T-helper 1 cell treated with Interleukin-12 subunit alpha and Interleukin-12 subunit beta and Interleukin-4 antibody, amounts not matched to agents 30 ng/mL and 1 ng/mL, for 36 hours (primary cell): ENCODE results near the gene LCTL. TPM values are rescaled to one million over a fixed set of nuclear protein-coding genes. Genes with fewer than 3 reads are reported as not detected.

Experiments used
- intact Hi-C: fragments of 100-400 bp; cut with micrococcal nuclease; formaldehyde crosslinking; loops from one replicate; pipeline ENCODE4 v1.15.1; 2024
- total RNA-seq: library from RNA; stranded (reverse); gene quantifications from 2 replicates; pipeline ENCODE4 v1.2.3, GENCODE V29; 2022

LCTL gene
- not detected in 2 replicates for total RNA-seq

- intact Hi-C loops: loop anchor here (2.0 kb wide), 1 partner anchor 61 kb away; the partner anchor contains the start of genes RPL4 and ZWILCH
Observed at GRCh38 chr15:66565741-66566144, at the start of gene LCTL. TSS of gene LCTL (minus strand) at chr15:66565998. CDS start at chr15:66565365, 633 bp downstream.

DNA sequence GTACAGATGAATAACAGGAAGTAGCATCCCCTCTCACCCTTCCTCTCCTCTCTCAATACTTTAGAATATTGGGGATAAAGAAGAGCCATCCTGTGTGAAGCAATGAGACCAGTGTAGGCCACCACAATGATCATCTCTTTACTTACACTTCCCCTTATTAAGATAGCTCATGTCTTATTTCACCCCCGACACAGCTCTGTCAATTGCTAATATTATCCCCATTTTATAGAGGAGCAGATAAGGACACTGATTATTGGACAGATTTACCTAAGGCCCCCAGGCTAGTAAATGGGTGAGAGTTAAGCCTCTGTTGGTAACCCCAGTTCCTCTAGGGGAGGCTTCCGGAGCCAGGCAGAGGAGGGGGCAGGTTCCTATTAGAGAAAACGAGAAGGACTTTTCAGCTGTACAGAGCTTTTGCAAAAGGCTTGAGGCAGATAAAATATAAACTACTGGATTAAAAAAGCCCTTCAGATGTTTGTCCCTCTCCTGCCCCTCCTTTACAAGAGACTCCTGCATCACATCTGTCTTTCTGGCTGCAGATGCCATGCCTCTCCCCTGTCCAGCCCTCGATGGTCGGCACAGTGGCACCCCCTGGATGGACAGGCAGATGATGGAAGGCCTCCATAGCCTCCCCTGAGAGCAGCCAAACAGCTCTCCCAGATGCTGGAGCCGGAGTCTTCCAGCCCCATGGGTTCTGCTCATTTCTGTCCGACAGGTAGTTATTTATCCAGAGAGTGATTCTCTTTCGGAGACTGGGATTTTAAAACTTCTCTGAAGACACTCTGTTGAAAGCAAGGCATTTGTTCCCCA is 49.4 kb upstream of the LCTL start:
- intact Hi-C loops: loop anchor here (5.0 kb wide), 1 partner anchor 87 kb away; the partner anchor contains the start of gene SMAD6

- intact Hi-C loops: no loop called here
Observed at GRCh38 chr15:66614456-66614855, 48.7 kb upstream of the LCTL start.

GRCh38 chr15:66613743-66614142 is 47.9 kb upstream of the LCTL start:
- intact Hi-C loops: no loop called here

DNA sequence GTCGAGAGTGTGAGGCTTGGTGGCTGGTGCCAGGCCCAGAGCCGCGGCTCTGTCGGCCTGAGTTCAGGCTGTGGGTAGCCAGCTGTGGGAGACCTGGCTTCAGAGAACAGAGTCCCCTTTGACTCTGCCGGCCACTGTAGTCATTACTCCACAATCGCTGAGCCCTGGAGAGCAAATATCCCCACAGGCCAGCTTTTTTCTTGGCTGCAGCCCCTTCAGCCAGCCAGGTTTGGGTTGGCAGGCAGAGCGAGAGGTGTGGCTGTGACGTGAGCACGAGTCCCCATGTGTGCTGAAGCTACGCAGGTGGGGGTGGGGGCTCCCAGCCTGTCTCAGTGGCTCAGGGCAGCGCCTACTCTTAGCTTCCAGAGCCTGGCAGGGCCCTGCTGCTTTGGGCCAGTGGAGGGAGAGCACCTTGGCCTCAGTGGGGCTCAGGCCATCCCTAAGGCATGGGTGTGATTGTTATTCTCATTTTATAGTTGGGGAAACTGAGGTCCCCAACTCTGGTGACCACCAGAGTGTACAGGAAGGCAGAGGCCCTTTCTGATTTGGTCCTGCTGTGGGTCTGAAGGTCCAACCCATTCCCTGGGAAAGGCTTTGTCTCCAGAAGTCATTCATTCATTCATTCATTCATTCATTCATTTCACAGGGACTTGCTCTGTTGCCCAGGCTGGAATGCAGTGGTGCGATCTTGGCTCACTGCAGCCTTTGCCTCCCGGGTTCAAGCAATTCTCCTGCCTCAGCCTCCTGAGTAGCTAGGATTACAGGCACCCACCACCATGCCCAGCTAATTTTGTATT is 45.7 kb upstream of the LCTL start:
- intact Hi-C loops: no loop called here

- intact Hi-C loops: no loop called here
Observed at GRCh38 chr15:66609876-66610275, 44.1 kb upstream of the LCTL start.

DNA sequence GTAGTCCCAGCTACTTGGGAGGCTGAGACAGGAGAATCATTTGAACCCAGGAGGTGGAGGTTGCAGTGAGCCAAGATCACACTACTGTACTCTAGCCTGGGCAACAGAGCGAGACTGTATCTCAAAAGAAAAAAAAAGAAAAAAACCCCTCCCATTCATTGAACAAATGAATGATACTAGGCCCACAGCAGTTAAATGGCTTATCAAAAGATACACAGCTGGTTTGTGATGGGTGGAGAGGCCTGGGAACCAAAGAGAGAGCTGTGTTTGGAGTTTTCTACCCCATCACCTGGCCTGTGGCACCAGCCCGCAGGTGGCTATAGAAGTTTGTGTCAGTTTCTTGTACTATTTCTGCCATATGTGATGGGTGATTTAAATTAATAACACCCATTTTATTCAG is 43.1 kb upstream of the LCTL start:
- intact Hi-C loops: no loop called here

- intact Hi-C loops: no loop called here
Observed at GRCh38 chr15:66608159-66608558, 42.4 kb upstream of the LCTL start.

DNA sequence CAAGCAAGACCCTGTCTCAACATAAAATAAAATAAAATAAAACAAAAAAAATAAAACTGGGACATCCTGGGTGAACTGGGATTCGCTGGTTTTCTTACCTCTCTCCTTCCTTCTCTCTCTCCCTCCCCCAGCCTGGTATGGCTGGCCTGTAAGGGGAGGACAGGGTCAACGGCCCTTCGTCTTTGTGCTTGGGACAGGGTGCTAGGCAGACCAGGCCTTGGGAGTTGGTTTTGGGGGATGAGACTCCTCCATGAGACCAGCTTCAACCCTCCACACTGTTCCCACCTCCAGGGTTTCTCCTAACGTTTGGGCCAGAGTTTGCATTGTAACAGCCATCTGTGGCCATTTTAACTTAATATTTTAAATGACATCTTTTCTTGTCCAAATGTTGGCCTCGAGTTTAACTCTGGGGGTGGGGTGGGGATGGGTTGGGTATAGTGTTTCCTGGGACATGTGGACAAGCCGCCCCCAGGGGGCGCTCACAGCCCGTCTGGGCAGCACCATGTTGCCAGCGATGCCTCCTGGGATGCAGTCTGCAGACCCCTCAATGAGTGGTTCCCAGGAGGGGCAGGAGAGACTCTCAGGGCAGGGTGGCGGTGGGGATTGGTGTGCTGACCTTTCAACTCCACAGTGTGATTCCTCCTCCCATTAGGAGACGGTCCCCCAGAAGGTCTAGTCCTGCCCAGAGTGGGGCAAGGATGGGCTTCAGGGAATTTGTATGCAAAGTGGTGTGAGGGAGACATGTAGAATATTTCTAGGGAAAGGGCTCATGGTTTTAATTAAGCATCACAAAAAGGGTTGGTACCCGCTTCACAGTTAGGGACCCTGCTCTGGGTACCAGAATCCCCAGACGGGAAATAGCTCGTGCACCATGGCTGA is 37.7 kb upstream of the LCTL start:
- intact Hi-C loops: loop anchor here (1.0 kb wide), 4 partner anchors 171 to 300 kb away; no protein-coding TSS in a partner anchor

GRCh38 chr15:66601521-66601920 is 35.7 kb upstream of the LCTL start:
- intact Hi-C loops: no loop called here

- intact Hi-C loops: no loop called here
Observed at GRCh38 chr15:66600240-66600627, 34.4 kb upstream of the LCTL start.

DNA sequence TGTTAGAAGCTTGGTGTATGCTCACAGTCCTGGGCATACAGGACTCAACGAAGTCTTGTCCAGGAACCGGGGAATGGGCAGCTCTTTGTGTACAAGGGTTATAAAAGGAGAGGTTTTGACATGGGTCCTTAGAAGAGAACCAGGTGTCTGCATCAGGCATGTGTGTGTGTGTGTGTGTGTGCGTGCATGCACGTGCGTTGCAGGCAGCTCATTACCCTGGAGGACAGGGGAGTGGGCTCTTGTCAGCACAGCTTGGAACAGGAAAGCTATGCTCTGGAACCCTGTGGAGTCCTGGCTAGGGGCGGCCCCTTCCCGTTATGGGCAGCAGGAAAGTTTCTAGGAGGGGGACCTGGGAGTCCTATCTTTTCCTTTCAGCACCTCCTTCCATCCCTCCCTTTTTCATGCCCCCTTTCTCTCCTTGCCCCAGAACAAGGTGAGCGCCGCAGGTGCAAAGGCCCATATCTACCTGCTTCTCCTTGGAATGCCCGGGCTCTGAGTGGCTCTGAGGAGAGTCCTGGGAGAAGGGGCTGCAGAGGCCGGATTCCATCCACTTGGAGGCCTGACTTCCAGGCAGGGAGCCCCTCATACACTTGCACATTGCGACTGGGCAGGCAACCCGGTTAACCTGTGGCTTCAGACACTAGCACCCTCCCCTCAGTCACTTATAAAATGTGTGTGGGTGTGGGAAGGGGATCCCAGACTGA is 33.9 kb upstream of the LCTL start:
- intact Hi-C loops: no loop called here

GRCh38 chr15:66598095-66598815 is 32.5 kb upstream of the LCTL start:
- intact Hi-C loops: no loop called here

DNA sequence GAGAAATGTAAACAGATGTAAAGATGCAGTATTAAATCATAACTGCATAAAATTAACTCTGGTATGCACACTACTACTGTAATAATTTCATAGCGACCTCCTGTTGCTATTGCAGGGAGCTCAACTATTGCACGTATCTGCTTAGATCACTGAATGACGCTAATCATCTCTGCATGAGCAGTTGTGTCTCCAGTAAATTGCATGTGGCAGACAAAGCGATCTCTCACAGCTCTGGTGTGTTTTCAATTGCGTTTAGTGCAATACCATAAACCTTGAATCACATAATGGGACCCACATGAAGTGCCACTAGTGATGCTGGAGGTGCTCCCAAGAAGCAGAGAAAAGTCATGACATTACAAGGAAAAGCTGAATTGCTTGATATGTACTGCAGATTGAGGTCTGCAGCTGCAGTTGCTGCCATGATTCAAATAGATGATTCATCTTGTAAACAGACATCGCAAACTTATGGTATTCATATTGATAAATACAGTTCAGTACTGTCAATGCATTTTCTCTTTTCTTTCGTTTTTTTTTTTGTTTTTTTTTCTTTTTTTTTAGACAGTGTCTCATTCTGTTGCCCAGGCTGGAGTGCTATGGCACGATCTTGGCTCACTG is 30.2 kb upstream of the LCTL start:
- intact Hi-C loops: no loop called here

DNA sequence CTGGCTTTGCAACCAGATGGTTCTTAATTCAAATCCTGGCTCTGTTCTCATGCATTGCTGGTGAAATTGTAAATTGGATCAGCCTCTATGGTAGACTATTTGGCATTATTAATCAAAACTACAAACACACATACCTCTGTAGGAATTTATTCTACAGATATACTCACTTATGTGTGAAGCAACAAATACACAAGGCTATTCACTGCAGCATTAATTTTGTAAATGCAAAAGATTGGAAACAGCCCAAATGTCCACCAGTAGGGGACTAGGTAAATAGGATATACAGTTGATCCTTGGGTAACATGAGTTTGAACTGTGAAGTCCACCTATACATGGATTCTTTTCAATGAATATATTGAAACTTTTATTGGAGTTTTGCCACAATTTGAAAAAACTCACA is 29.5 kb upstream of the LCTL start:
- intact Hi-C loops: no loop called here

DNA sequence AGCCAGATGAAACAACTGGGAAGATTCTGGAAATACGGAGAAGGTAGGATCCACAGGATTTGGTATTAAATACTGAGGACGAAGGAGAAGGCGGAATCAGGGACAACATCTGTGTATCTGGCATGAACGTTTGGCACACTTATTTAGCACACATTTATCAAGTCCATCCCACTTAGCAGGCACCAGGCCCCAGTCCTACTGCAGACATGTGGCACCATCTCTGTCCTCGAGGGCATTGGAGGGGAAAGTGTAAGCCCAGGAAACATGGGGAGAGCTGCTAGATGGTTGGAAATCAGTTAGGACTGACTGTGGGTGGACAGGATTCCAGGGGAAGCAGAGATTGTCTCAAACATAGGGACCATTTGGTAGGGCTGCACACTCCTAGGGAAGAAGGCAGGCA is 29.0 kb upstream of the LCTL start:
- intact Hi-C loops: no loop called here

DNA sequence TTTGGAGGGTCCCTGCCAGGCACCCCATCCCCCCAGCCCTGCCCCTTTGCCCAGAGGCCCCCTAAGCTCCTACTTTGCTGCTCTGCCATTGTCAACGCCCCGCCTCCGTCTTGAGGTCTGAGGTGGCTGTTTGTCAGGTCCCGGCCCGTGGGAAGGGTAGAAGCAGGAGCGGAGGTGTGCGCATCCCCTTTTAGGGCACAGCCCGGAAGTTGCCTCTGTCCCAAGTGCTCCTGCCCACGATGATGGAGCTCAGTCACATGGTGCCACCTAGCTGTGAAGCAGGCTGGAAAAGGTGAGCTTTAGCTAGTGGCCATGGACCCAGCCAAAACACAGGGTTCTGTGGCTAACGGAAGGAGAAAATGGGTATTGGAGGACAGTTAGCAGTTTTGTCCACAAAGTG is 28.5 kb upstream of the LCTL start:
- intact Hi-C loops: no loop called here

DNA sequence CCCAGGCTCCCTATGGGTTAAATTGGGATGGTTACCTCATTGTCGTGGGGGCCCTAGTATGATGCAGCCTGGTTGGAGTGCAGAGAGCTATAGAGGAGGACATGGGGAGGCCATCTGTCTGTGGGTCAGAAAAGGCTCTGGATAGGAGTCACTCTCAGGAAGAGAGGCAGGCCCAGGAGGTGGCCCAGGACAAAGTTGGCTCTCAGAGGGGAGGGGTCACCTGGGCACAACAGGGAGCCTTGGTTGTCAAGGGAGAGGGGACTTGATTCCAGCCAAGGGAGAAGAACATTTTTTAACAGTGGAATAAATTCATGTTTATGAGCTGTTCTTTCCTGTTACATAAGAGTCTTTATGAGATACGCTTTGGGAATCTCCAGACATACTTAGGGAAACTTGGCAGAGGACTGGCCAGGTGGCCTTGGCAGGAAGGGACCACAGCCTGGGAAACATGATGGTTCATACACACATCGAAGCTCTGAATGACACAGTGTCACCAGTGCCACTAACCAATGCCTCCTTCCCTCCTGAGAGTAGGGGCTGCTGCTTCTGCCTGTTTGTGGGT is 27.5 kb upstream of the LCTL start:
- intact Hi-C loops: no loop called here

- intact Hi-C loops: no loop called here
Observed at GRCh38 chr15:66592505-66593218, 26.9 kb upstream of the LCTL start.
